Hepatocyte (in vitro differentiated cells): Measurements from ENCODE around the gene PABPN1. TPM values are rescaled to one million over a fixed set of nuclear protein-coding genes. Genes with fewer than 3 reads are reported as not detected.
A peak's percentile ranks its signal among the peaks of the same experiment; 100 is the strongest.

Experiments
- DNase-seq: peaks from one replicate; pipeline ENCODE4 v3.0.0-alpha.2; 2016; ENCODE audit warnings: low spot score
- H2AFZ ChIP-seq: fragments of 200-600 bp; sonication (generic); 2 replicates; pipeline ENCODE4 v1.6.0; 2016; ENCODE audit warnings: antibody characterized with exemption, mild to moderate bottlenecking
- H3K27ac ChIP-seq: fragments of 200-600 bp; sonication (generic); 2 replicates; pipeline ENCODE4 v1.5.1; 2016; ENCODE audit warnings: mild to moderate bottlenecking
- H3K27me3 ChIP-seq: fragments of 200-600 bp; sonication (generic); 2 replicates; pipeline ENCODE4 v1.6.1; 2016
- H3K36me3 ChIP-seq: fragments of 200-600 bp; sonication (generic); replicated peaks from 2 replicates; pipeline ENCODE4 v1.5.1; 2016; ENCODE audit warnings: low read depth; ENCODE audit not compliant: insufficient read depth
- H3K4me1 ChIP-seq: fragments of 200-600 bp; sonication (generic); 2 replicates; pipeline ENCODE4 v1.5.1; 2016; ENCODE audit warnings: mild to moderate bottlenecking, moderate library complexity; ENCODE audit not compliant: insufficient read depth
- H3K4me2 ChIP-seq: fragments of 200-600 bp; sonication (generic); 2 replicates; pipeline ENCODE4 v1.6.0; 2016
- H3K4me3 ChIP-seq: fragments of 200-600 bp; sonication (generic); 2 replicates; pipeline ENCODE4 v1.5.1; 2016; ENCODE audit warnings: mild to moderate bottlenecking
- H3K79me2 ChIP-seq: fragments of 200-600 bp; sonication (generic); 2 replicates; pipeline ENCODE4 v1.6.0; 2017; ENCODE audit warnings: mild to moderate bottlenecking
- H3K9me2 ChIP-seq: fragments of 200-600 bp; sonication (generic); replicated peaks from 2 replicates; pipeline ENCODE4 v1.6.0; 2017; ENCODE audit warnings: mild to moderate bottlenecking; ENCODE audit not compliant: insufficient read depth
- H3K9me3 ChIP-seq: fragments of 200-600 bp; sonication (generic); 2 replicates; pipeline ENCODE4 v1.5.1; 2016; ENCODE audit warnings: low read depth, mild to moderate bottlenecking
- H4K20me1 ChIP-seq: fragments of 200-600 bp; sonication (generic); 2 replicates; pipeline ENCODE4 v1.6.0; 2016; ENCODE audit warnings: mild to moderate bottlenecking; ENCODE audit not compliant: insufficient read depth, poor library complexity, severe bottlenecking
- CTCF ChIP-seq: fragments of 200-600 bp; sonication (generic); IDR thresholded peaks from 2 replicates; pipeline ENCODE4 v1.5.1; 2016; ENCODE audit warnings: antibody characterized with exemption, mild to moderate bottlenecking; ENCODE audit not compliant: poor library complexity
- EZH2 ChIP-seq: fragments of 200-600 bp; sonication (generic); IDR thresholded peaks from 2 replicates; pipeline ENCODE4 v1.6.1; 2016; ENCODE audit warnings: antibody characterized with exemption, mild to moderate bottlenecking, borderline replicate concordance
- EZH2phosphoT487 ChIP-seq: fragments of 200-600 bp; sonication (generic); IDR thresholded peaks from one replicate; pipeline ENCODE4 v1.6.1; 2018; ENCODE audit warnings: antibody characterized with exemption, mild to moderate bottlenecking, low read depth, moderate library complexity; ENCODE audit not compliant: unreplicated experiment, severe bottlenecking
- WGBS: methylation state at CpG from one replicate; pipeline ENCODE4 v1.1.6; 2016; ENCODE audit warnings: low lambda C conversion rate; ENCODE audit errors: missing lambda C conversion rate; 5-methylcytosine and 5-hydroxymethylcytosine counted together
- polyA plus RNA-seq: library from polyadenylated mRNA; unstranded; fragments of >200 nt; fragmentation: Nextera tagmentation; extraction: Ambion mirVana; gene quantifications from 2 replicates; pipeline ENCODE4 v1.2.1, GENCODE V29; 2016
- total RNA-seq: library from RNA; depleted of rRNA; stranded (reverse); fragments of >200 nt; gene quantifications from 2 replicates; pipeline ENCODE4 v1.2.3, GENCODE V29; 2014

Gene PABPN1
- total and polyA plus RNA-seq, 2 experiments from 2014 or later = 116 to 213 TPM

- WGBS = 87% methylated on average over 6 of the region's 6 CpGs
- Histone ChIP-seq H3K27ac (no peak overlapping the region), H3K79me2 (peaks cover 45% of the 10 kb centered on the region), H3K4me2 (no peak overlapping the region), H3K27me3 (no peaks in the 10 kb centered on the region), H3K9me3 (no peaks in the 10 kb centered on the region), H3K36me3 (no peaks in the 10 kb centered on the region), H3K9me2 (no peaks in the 10 kb centered on the region), H4K20me1 (peaks cover 14% of the 10 kb centered on the region), H2AFZ (no peak overlapping the region), H3K4me3 (no peak overlapping the region), H3K4me1 (peaks cover 8% of the 10 kb centered on the region)
- TF ChIP-seq EZH2phosphoT487 = no peak
- no peak for TF ChIP-seq CTCF
- TF ChIP-seq EZH2 = no peak
- no peak for DNase-seq
Observed at GRCh38 chr14:23361763-23362162, 40.5 kb downstream of the PABPN1 start.

GRCh38 chr14:23362200-23362599, 40.9 kb downstream of the PABPN1 start:
- Histone ChIP-seq H4K20me1 (peaks cover 14% of the 10 kb centered on the region), H3K27ac (no peak overlapping the region), H3K27me3 (no peaks in the 10 kb centered on the region), H3K4me2 (no peak overlapping the region), H2AFZ (no peak overlapping the region), H3K79me2 (peaks cover 45% of the 10 kb centered on the region), H3K4me3 (no peak overlapping the region), H3K4me1 (peaks cover 12% of the 10 kb centered on the region), H3K36me3 (no peaks in the 10 kb centered on the region), H3K9me3 (no peaks in the 10 kb centered on the region), H3K9me2 (no peaks in the 10 kb centered on the region)
- 77% methylated on average over 3 of the region's 3 CpGs for WGBS
- no peak for DNase-seq
- TF ChIP-seq EZH2phosphoT487 = no peak
- peak; percentile 10 for TF ChIP-seq CTCF

- Histone ChIP-seq H3K4me1 (peaks cover 14% of the 10 kb centered on the region), H2AFZ (peak overlapping the region; percentile 80), H3K79me2 (peaks cover 45% of the 10 kb centered on the region), H3K9me3 (no peaks in the 10 kb centered on the region), H3K27ac (peak overlapping the region; percentile 99), H3K9me2 (no peaks in the 10 kb centered on the region), H3K27me3 (no peaks in the 10 kb centered on the region), H3K4me2 (peak overlapping the region; percentile 96), H3K36me3 (no peaks in the 10 kb centered on the region), H4K20me1 (peaks cover 14% of the 10 kb centered on the region), H3K4me3 (peak overlapping the region; percentile 61)
- peak; percentile 42 for DNase-seq
- WGBS = 15% methylated on average over 18 of the region's 21 CpGs
- TF ChIP-seq EZH2 (no peak), CTCF (no peak), EZH2phosphoT487 (no peak)
Observed at GRCh38 chr14:23364164-23365035, 43.1 kb downstream of the PABPN1 start.
